Retinal pigment epithelial cell (primary cell): Measurements from ENCODE around the gene SEPTIN7.

Experiments
- DNase-seq: peaks from one replicate; pipeline ENCODE4 v3.0.0-alpha.2; 2010; ENCODE audit warnings: low read depth
- H3K4me3 ChIP-seq: 2 replicates; pipeline ENCODE4 v1.5.1; 2011; ENCODE audit warnings: mild to moderate bottlenecking, low read length, control low read depth, moderate library complexity
- TF ChIP-seq, protein P1 (sequence below): conservative IDR thresholded peaks from 2 replicates; pipeline ENCODE4 v1.5.1; 2011; ENCODE audit warnings: low read depth, low read length, control low read depth, inconsistent platforms

The SEPTIN7 gene

DNA sequence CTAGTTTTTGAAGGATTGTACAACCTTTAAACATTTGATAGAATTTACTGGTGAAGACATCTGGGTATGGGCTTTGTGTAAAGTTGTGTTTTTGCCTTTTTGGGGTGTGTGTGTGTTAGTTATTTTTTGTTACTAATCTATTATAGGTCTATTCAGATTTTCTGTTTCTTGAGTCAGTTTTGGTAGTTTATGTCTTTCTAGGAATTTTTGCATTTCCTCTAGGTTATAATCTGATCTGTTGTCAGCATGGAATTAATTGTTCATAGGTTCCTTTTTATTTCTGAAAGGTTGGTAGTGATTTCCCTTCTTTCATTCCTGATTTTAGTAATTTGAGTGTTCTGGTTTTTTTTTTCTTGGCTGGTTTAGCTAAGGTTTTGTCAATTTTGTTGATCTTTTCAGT, 17.7 kb downstream of the SEPTIN7 start:
- no peak for DNase-seq
- no peak overlapping the region for H3K4me3 ChIP-seq
- TF ChIP-seq, protein P1, sequence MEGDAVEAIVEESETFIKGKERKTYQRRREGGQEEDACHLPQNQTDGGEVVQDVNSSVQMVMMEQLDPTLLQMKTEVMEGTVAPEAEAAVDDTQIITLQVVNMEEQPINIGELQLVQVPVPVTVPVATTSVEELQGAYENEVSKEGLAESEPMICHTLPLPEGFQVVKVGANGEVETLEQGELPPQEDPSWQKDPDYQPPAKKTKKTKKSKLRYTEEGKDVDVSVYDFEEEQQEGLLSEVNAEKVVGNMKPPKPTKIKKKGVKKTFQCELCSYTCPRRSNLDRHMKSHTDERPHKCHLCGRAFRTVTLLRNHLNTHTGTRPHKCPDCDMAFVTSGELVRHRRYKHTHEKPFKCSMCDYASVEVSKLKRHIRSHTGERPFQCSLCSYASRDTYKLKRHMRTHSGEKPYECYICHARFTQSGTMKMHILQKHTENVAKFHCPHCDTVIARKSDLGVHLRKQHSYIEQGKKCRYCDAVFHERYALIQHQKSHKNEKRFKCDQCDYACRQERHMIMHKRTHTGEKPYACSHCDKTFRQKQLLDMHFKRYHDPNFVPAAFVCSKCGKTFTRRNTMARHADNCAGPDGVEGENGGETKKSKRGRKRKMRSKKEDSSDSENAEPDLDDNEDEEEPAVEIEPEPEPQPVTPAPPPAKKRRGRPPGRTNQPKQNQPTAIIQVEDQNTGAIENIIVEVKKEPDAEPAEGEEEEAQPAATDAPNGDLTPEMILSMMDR: no peak

DNA sequence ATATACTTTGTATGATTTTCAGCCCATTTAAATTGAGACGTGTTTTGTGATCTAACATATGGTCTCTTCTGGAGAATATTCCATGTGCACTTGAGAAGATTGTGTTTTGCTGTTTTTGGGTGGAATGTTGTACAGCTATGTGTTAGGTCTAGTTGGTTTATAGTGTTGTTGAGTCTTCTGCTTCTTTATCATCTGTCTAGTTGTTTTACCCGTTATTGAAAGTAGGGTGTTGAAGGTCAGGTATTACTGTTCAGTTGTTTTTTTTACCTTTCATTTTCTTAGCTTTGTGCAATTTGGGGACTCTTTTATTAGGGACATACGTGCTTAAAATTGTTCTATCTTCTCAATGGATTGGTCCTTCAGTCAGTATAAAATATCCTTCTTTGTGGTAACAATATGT, 18.5 kb downstream of the SEPTIN7 start:
- no peak overlapping the region for H3K4me3 ChIP-seq
- TF ChIP-seq, protein P1: no peak
- no peak for DNase-seq

DNA sequence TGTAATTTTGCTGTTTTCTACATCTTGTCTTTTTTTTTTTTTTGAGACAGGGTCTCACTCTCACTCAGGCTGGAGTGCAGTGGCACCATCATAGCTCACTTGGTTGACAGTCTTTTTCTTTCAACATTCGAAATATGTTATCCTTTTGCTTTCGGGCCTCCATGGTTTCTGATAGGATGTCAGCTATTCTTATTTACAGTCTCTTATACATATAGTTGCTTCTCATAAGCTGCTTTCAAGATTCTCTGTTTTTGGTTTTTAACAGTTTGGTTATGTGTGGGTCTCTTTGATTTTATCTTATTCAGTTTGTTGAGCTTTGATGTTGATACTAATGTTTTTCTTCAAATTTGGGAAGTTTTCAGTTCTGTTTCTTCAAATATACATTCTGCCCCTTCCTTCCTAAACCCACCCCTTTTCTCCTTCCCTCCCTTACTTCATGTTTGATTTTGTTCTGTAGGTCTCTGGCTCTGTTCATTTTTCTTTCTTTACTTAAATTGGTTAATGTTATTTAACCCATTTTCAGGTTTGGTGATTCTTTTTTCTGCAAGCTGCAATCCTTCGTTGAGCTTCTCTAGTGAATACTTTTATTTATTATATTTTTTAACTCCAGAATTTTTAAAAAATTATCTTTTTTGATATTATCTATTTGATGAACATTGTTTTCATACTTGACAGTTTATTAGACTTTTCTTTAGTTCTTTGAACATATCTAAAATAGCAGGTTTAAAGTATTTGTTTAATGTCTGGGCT, 19.3 kb downstream of the SEPTIN7 start:
- H3K4me3 ChIP-seq: no peak overlapping the region
- TF ChIP-seq, protein P1: no peak
- DNase-seq: no peak

DNA sequence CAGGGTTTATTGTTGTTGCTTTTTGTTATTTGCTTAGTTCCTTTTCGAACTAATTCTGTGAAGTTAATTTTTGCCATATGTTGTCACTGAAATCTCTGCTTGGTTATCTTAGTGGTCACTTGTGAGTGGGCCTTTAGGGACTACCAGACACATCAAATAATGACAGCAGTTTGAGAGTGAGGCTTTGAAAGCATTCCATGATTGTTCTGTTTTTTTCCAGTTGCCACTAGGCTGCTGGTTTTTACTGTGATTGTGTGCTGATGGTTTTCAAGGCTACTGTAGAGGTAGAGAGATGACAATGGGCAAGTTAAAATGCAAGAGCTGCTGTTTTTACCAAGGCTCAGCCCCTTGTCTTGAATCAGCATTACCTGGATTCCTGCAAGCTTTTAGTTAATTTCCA, 20.0 kb downstream of the SEPTIN7 start:
- H3K4me3 ChIP-seq: no peak overlapping the region
- TF ChIP-seq, protein P1: no peak

GRCh38 chr7:35823440-35823839, 22.6 kb downstream of the SEPTIN7 start:
- TF ChIP-seq, protein P1: no peak
- DNase-seq: no peak
- H3K4me3 ChIP-seq: no peak overlapping the region

More for the DNA sequence above, 20.0 kb downstream of the SEPTIN7 start:
- no peak for DNase-seq

DNA sequence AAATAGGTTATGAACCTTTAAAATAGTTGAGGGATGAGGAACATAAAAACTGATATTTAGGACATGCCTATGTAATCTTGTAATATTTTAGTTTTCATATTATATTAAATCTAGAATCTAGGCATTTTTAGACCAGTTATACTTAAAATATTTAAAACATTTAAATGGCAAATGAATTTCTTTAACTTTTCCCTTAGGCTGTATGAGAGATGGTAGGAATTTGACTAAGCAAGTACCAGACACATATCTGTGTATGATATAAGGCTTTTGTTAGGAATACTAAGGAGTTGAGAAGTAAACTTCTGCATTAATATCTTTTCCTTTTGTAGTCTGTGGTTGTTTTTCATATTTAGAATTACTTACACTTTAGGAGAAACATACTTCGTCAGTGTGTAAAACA, 25.1 kb downstream of the SEPTIN7 start:
- TF ChIP-seq, protein P1: no peak
- DNase-seq: no peak
- no peak overlapping the region for H3K4me3 ChIP-seq

- TF ChIP-seq, protein P1: no peak
- H3K4me3 ChIP-seq: no peak overlapping the region
- DNase-seq: no peak
Observed at GRCh38 chr7:35826751-35827150, 25.9 kb downstream of the SEPTIN7 start.
